Esophagus muscularis mucosa (tissue), 4 donors: Measurements from ENCODE around the gene NDUFS5.

ENCODE experiments used
- EP300 ChIP-seq: sonication (generic); formaldehyde crosslinking; IDR thresholded peaks from one replicate; pipeline ENCODE4 v1.6.1; 2017; ENCODE audit warnings: antibody characterized with exemption
- POLR2A ChIP-seq: fragments of 450-650 bp; IDR thresholded peaks from one replicate; pipeline ENCODE4 v1.6.1; 2017; ENCODE audit warnings: antibody characterized with exemption, moderate library complexity, mild to moderate bottlenecking, low read depth
- POLR2AphosphoS5 ChIP-seq, 2 donors: sonication (generic); formaldehyde crosslinking; IDR thresholded peaks; one replicate each; pipeline ENCODE4 v1.6.1; 2017; ENCODE audit warnings: antibody characterized with exemption in 2 of 2
- TF ChIP-seq, protein P1 (sequence below), 3 experiments: fragments of 200-600 bp in 2 of 3; fragments of 450-650 bp in 1 of 3; sonication (generic) in 2 of 3; IDR thresholded peaks; one replicate each; pipeline ENCODE4 v1.5.1; 2017 to 2019; ENCODE audit warnings: antibody characterized with exemption in 3 of 3, mild to moderate bottlenecking in 2 of 3, moderate library complexity in 1 of 3

DNA sequence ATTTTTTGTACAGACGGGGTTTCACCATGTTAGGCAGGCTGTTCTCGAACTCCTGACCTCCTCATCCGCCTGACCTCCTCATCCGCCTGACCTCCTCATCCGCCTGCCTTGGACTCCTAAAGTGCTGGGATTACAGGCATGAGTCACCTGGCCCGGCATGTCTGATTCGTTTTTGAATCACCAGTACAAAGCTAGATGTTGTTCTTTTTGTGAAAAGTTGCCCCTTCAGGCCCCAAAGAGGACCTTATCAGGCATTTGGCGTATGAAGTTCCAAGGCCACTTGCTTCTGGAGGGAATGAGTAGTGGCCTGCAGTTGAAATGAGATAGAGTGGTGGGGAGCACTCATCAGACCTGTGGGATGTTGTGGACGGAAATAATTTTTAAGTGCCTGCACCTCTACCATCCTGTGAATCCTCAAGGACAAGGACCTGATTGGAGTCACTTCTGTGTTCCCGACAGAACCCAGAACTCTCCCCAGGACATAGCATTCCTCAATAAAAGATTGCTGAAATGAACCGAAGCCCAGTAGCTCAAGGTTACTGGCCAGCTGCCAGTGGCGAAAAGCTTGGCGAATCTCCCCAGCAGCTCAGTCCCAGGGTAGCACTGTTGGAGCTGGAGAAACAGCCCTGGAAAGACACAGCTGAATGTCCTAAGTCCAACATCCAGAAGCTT lies 50.1 kb downstream of the NDUFS5 start:
- TF ChIP-seq, protein P1, sequence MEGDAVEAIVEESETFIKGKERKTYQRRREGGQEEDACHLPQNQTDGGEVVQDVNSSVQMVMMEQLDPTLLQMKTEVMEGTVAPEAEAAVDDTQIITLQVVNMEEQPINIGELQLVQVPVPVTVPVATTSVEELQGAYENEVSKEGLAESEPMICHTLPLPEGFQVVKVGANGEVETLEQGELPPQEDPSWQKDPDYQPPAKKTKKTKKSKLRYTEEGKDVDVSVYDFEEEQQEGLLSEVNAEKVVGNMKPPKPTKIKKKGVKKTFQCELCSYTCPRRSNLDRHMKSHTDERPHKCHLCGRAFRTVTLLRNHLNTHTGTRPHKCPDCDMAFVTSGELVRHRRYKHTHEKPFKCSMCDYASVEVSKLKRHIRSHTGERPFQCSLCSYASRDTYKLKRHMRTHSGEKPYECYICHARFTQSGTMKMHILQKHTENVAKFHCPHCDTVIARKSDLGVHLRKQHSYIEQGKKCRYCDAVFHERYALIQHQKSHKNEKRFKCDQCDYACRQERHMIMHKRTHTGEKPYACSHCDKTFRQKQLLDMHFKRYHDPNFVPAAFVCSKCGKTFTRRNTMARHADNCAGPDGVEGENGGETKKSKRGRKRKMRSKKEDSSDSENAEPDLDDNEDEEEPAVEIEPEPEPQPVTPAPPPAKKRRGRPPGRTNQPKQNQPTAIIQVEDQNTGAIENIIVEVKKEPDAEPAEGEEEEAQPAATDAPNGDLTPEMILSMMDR (IDR thresholded peaks at IDR 0.05), result no peak
- TF ChIP-seq POLR2A (no peak), EP300 (no peak), POLR2AphosphoS5 (IDR thresholded peaks at IDR 0.05) (peak in 1 of 2 donors; percentile 50)
